Retinal pigment epithelial cell (primary cell): ENCODE results near the gene CDC14B.
"Not testable (repeated sequence)": the region's sequence is repeated elsewhere in the genome, so short reads cannot be mapped to it uniquely, and the experiment has no call there.

Experiments used
- DNase-seq: peaks from one replicate; pipeline ENCODE4 v3.0.0-alpha.2; 2010; ENCODE audit warnings: low read depth
- H3K4me3 ChIP-seq: 2 replicates; pipeline ENCODE4 v1.5.1; 2011; ENCODE audit warnings: mild to moderate bottlenecking, low read length, control low read depth, moderate library complexity
- TF ChIP-seq, protein P1 (sequence below): conservative IDR thresholded peaks from 2 replicates; pipeline ENCODE4 v1.5.1; 2011; ENCODE audit warnings: low read depth, low read length, control low read depth, inconsistent platforms

CDC14B gene

DNA sequence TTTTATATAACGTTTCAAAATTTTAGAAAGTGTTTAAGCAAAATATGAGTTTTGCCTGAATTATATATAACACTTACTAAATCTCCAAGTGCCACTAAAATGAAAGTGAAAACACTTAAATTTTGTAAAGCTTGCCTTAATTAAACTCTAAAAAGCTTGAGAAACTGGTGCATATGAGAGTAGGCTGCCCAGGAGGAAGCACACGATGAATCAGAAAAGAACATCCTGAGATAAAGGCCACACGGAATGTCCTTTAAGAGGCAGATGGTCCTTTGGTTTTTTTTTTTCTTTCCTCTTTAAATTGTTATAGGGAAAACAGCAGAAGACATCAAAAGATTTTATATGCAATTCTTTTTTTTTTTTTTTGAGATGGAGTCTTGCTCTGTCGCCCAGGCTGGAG lies 109.4 kb downstream of the CDC14B start:
- TF ChIP-seq, protein P1, sequence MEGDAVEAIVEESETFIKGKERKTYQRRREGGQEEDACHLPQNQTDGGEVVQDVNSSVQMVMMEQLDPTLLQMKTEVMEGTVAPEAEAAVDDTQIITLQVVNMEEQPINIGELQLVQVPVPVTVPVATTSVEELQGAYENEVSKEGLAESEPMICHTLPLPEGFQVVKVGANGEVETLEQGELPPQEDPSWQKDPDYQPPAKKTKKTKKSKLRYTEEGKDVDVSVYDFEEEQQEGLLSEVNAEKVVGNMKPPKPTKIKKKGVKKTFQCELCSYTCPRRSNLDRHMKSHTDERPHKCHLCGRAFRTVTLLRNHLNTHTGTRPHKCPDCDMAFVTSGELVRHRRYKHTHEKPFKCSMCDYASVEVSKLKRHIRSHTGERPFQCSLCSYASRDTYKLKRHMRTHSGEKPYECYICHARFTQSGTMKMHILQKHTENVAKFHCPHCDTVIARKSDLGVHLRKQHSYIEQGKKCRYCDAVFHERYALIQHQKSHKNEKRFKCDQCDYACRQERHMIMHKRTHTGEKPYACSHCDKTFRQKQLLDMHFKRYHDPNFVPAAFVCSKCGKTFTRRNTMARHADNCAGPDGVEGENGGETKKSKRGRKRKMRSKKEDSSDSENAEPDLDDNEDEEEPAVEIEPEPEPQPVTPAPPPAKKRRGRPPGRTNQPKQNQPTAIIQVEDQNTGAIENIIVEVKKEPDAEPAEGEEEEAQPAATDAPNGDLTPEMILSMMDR: no peak
- H3K4me3 ChIP-seq: no peak overlapping the region
- no peak for DNase-seq

DNA sequence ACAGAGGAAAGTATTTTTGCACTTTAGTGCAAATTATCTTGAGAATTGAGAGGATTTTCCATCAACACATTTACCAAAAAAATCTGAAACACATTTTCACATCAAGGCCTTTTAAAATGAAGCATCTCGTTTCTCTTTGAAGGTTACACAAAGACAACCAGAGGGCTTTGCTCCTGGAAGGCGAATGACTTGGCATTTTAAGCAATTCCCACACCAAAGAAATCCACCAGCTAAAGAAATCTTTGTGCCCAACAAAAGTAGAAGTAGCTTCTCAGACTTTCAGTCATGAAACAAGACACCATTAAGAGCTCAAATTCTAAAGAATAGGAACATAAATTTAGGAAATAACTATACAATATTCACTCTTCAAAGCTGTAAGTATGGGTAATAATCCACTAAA lies 109.8 kb downstream of the CDC14B start:
- no peak overlapping the region for H3K4me3 ChIP-seq

DNA sequence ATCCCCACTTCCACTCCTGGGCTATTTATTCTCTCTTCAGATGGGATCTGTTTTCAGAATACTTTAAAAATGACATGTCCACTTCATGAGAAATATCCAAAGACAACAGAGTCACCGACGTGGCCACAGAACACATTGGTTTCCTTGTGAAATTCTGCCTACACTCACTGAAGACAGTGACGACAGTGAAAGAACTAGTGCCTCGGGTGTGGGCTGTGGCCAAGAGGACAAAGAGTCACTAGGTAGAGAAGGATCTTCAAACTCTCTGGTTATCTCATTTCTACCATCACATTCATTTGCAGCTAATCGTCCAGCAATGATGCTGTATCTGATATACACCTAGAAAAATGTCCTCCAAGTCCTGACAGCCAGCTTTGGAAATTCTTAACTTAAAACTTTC lies 110.6 kb downstream of the CDC14B start:
- no peak overlapping the region for H3K4me3 ChIP-seq
- DNase-seq: no peak
- TF ChIP-seq, protein P1: no peak

More for the DNA sequence above, 109.8 kb downstream of the CDC14B start:
- TF ChIP-seq, protein P1: no peak
- DNase-seq: no peak

DNA sequence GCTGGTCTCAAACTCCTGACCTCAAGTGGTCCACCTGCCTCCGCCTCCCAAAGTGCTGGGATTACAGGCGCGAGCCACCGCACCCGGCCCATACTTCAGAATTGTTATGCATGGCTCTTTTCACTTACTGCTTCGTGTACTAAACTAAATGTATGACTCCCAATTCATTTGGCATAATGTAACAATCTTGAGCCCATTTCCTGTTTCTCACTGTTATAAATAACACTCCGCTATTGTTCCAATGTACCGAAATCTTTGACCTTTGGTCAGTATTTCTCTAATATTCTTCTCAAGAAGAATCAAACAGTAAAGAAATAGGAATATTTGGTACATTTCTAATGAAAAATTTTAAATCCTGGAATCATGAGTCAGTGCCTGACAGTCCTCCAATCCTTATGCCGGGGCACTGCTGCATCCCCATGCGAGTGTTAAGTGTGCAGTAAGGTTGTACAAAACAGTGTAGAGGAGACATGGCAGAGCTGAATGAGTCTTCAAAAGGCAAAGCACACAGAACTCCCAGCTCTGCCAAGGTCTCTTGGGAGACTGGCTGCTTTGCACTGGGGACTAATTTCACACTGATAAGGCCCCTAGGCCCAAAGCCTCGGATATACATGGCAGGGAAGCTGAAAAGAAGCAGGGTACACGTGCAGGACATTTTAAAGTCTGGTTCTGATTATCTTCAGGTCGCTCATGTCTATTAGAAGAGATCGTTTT lies 111.3 kb downstream of the CDC14B start:
- DNase-seq: no peak
- TF ChIP-seq, protein P1: no peak
- no peak overlapping the region for H3K4me3 ChIP-seq

DNA sequence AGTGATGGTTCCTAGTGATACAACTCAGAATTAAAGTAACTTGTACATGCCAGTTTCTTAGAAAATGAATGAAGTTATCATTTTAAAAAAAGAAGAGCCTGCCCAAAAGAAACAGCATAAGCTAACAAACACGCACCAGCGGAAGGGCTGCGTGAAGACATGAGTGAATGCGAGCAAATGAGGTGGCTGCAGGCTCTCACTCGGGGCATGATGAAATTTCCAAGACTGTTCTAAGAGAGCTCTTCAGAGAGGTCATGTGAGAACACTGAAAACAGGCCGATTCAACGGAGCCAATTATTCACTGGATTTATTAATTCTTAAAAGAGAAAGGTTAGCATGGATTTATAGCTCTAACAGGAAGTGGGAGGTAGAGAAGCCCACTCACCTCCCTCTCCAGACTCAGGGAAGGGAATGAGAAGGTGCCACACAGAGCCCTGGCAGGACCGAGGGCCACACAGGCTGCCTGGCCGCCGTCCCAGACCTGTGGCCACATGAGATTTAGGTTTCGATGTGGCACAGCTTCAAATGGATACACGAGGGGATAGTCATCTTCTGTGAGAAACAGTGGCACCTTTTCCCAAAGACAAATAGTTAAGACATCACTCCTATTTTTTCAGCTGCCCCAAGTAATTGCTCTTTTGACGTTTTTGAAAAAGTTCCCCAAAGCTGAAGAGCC lies 114.2 kb downstream of the CDC14B start:
- DNase-seq: no peak
- H3K4me3 ChIP-seq: no peak overlapping the region
- TF ChIP-seq, protein P1: no peak

DNA sequence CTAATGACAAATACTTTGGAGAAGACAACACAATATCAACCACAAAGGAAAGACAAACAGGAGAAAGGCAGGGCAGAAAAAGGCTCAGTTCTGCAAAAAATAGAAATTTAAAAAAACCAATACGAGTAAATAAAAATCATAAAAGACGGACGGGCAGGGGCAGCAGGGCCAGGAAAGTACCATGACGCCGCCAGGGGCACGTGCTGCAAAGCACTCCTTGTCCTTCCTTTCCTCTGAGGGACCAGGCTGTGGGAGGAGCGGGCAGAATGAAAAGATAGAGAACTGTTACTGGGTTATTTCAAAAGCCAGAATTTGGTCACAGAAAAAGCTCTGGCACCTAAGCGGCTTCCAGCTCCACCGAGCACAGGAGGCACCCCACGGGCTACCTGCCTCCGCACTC lies 115.7 kb downstream of the CDC14B start:
- TF ChIP-seq, protein P1: no peak
- no peak overlapping the region for H3K4me3 ChIP-seq
- DNase-seq: no peak

DNA sequence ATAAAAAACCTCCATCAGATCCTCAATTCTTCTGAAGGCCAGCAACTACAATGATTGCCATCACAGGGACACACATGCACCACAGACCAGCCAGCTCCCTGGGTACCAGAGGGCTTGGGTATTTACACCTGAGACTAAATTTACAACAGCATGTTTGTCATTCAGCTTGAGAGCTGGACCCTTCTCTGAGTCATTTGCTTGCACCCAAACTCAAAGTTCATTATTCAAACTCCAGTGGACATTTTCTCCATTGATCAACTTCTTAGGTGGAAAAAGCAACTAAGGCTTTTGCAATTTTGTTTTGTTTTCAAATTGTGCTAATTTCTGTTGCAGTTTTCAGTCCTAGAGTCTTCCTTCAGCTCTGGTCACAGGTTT lies 116.3 kb downstream of the CDC14B start:
- H3K4me3 ChIP-seq, DNase-seq: not testable (repeated sequence)
